ENCODE data around the gene PARD3.

GRCh38 chr10:34407324-34407805 lies 407.7 kb downstream of the PARD3 start:
- TF ChIP-seq, protein P1, sequence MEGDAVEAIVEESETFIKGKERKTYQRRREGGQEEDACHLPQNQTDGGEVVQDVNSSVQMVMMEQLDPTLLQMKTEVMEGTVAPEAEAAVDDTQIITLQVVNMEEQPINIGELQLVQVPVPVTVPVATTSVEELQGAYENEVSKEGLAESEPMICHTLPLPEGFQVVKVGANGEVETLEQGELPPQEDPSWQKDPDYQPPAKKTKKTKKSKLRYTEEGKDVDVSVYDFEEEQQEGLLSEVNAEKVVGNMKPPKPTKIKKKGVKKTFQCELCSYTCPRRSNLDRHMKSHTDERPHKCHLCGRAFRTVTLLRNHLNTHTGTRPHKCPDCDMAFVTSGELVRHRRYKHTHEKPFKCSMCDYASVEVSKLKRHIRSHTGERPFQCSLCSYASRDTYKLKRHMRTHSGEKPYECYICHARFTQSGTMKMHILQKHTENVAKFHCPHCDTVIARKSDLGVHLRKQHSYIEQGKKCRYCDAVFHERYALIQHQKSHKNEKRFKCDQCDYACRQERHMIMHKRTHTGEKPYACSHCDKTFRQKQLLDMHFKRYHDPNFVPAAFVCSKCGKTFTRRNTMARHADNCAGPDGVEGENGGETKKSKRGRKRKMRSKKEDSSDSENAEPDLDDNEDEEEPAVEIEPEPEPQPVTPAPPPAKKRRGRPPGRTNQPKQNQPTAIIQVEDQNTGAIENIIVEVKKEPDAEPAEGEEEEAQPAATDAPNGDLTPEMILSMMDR (IDR thresholded peaks at IDR 0.05; ENCODE audit: borderline replicate concordance, extremely low read depth, low read length, poor library complexity, severe bottlenecking): no peak
- TF ChIP-seq EZH2 (IDR thresholded peaks at IDR 0.05; ENCODE audit: borderline replicate concordance, low read depth, low read length, severe bottlenecking): no peak
